Measurements from ENCODE around the gene ZMIZ1. TPM values are rescaled to one million over a fixed set of nuclear protein-coding genes. Genes with fewer than 3 reads are reported as not detected.

ZMIZ1 gene
- total and polyA plus RNA-seq, 8 donors = 63.1 to 87.2 (median 76.8) TPM

DNA sequence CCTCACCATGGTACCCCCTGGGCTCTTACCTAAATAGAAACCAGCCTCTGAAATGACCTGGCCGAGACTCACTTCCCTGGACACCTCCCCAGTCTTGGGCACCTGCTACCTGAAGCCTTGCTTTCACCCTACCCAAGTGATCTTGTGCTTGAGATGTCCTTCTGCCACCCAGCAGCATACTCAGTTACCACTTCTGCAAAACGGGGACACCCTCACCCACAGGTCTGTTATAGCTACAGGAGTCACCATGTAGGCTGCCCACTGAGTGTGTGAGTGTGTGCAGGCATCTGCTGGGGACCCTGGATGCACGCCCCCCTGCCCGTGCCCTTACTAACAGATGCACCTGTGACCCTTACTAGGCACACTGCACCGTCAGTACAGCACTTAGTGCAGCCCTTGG lies 183.7 kb downstream of the ZMIZ1 start:
- no peak overlapping the region for H3K27ac ChIP-seq
- peaks cover 10 to 86% of the 10 kb centered on the region in 2 donors for H3K4me1 ChIP-seq
- TF ChIP-seq, protein P1, sequence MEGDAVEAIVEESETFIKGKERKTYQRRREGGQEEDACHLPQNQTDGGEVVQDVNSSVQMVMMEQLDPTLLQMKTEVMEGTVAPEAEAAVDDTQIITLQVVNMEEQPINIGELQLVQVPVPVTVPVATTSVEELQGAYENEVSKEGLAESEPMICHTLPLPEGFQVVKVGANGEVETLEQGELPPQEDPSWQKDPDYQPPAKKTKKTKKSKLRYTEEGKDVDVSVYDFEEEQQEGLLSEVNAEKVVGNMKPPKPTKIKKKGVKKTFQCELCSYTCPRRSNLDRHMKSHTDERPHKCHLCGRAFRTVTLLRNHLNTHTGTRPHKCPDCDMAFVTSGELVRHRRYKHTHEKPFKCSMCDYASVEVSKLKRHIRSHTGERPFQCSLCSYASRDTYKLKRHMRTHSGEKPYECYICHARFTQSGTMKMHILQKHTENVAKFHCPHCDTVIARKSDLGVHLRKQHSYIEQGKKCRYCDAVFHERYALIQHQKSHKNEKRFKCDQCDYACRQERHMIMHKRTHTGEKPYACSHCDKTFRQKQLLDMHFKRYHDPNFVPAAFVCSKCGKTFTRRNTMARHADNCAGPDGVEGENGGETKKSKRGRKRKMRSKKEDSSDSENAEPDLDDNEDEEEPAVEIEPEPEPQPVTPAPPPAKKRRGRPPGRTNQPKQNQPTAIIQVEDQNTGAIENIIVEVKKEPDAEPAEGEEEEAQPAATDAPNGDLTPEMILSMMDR (IDR thresholded peaks at IDR 0.05) = no peak
- no peaks in the 10 kb centered on the region for H3K9me3 ChIP-seq
- H3K4me3 ChIP-seq = no peak overlapping the region
- no peaks in the 10 kb centered on the region for H3K27me3 ChIP-seq
- intact Hi-C loops (cut with DNase I) = no loop called here
- H3K36me3 ChIP-seq = peaks cover 0 to 20% of the 10 kb centered on the region in 2 donors
- DNase-seq (no peak), ATAC-seq (no peak)

DNA sequence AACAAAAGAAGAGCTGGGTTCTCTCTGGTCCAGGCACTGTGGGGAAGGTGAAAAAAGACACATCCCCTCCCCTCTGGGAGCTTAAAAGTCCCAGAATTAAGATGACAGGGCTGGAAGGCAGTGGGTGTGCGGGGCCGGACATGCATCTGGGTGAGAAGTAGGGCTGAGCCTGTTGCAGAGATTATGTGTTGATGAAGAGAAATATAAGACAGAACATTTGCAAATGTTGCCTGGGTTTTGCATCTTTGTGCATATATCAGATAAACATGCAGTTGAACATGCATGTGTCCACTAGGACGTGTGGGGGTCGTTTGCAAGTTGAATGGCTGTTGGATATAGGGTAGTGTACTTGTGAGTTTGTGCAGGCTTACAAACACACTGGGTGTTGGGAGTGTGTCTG lies 184.2 kb downstream of the ZMIZ1 start:
- Histone ChIP-seq H3K27me3 (no peaks in the 10 kb centered on the region), H3K4me3 (no peak overlapping the region), H3K36me3 (peaks cover 0 to 26% of the 10 kb centered on the region in 2 donors), H3K4me1 (peaks cover 4 to 81% of the 10 kb centered on the region in 2 donors), H3K9me3 (no peaks in the 10 kb centered on the region), H3K27ac (no peak overlapping the region)
- no peak for ATAC-seq
- intact Hi-C loops (cut with DNase I) = no loop called here
- TF ChIP-seq, protein P1 (IDR thresholded peaks at IDR 0.05) = no peak
- DNase-seq = no peak

DNA sequence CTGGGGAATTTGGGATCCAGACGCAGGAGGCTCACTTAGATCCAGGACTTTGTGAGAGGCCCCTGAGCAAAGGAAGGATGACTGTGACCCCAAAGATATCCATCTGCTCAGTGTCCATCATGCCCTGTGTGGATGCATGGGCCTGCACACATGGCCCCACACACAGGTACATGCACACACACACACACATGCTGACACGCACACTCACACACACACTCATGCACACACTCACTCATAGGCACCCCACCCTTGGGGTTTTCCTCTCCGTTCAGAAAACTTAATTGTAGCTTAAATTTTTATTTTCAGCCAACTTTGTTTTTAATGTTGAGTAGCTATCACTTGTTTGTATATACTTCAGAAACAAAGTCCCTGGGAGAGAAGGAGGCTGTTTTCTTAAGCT lies 184.9 kb downstream of the ZMIZ1 start:
- no peak for ATAC-seq
- Histone ChIP-seq H3K9me3 (no peaks in the 10 kb centered on the region), H3K27ac (no peak overlapping the region), H3K4me3 (no peak overlapping the region), H3K27me3 (no peaks in the 10 kb centered on the region), H3K36me3 (peaks cover 0 to 27% of the 10 kb centered on the region in 2 donors), H3K4me1 (peaks cover 3 to 77% of the 10 kb centered on the region in 2 donors)
- intact Hi-C loops (cut with DNase I) = no loop called here
- no peak for DNase-seq
- TF ChIP-seq, protein P1 (IDR thresholded peaks at IDR 0.05) = no peak

DNA sequence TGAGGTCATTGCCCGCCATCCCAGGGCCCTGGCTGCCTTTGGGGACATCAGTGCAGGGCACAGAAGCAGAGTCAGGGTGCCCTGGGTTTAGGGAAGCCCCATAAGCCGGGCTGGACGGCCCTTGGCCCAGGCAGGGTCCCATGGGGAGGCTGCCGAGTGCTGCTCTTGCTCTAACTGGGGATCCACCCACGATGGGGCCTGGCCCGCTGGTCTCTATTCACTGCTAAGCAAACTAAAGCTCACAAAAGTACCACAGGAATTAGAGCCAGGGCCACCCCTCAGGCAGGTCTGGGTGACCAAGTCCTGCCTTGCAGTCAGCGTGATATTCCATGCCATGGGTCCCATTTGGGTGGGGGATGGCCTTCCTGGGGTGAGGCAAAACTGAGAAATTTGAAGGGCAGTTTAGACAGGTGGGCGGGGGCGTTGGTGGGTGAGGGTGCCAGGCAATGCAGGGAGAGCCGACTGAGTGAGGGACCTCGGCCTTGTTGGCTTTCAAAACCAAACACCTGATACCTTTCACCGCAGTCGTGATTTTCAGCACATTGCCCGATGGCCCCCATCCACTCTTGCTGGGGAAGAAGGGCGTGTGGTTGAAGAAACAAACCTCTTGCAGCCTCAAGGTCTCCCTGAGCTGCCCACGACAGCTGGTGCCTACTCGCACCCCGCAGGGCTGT lies 185.7 kb downstream of the ZMIZ1 start:
- Histone ChIP-seq H3K27me3 (no peaks in the 10 kb centered on the region), H3K4me1 (peaks cover 3 to 76% of the 10 kb centered on the region in 2 donors), H3K9me3 (no peaks in the 10 kb centered on the region), H3K36me3 (peaks cover 0 to 27% of the 10 kb centered on the region in 2 donors), H3K27ac (no peak overlapping the region), H3K4me3 (no peak overlapping the region)
- ATAC-seq (no peak), DNase-seq (no peak)
- TF ChIP-seq, protein P1 (IDR thresholded peaks at IDR 0.05) = no peak
- intact Hi-C loops (cut with DNase I) = no loop called here

DNA sequence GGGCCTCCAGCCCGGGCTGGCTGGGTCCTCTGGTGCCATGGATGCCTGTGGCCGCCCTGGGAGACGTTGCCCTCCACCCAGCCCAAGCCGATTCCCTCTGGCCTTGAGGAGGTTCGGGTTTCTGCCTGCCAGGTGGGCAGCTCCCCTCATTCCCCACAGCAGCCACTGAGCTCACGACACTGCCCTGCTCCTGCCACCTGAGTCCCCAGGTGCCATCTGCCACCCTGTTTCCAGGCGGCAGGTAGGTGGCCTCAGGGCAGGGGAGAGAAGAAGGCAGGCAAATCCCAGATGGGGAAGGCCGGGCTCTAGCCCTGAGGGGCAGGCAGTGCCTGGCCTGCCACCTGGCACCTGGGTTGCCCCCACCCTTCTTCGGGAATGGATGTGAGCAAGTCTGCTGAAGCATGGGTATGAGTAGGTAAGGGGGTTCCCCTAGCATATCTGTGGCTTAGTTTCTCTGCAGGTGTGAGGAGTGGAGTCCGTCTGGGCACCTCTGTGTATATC lies 186.3 kb downstream of the ZMIZ1 start:
- H3K4me1 ChIP-seq = peaks cover 2 to 76% of the 10 kb centered on the region in 2 donors
- DNase-seq = no peak
- peaks cover 0 to 27% of the 10 kb centered on the region in 2 donors for H3K36me3 ChIP-seq
- H3K4me3 ChIP-seq = no peak overlapping the region
- intact Hi-C loops (cut with DNase I) = no loop called here
- peak overlapping the region in 1 of 2 donors; percentile 20 for H3K27ac ChIP-seq
- no peaks in the 10 kb centered on the region for H3K9me3 ChIP-seq
- TF ChIP-seq, protein P1 (IDR thresholded peaks at IDR 0.05) = no peak
- no peaks in the 10 kb centered on the region for H3K27me3 ChIP-seq
- ATAC-seq = no peak

All from left lung (tissue), 10 donors.